ENCODE measurements around the gene BCKDHA. TPM values are rescaled to one million over a fixed set of nuclear protein-coding genes. Genes with fewer than 3 reads are reported as not detected.

Gene BCKDHA
- total and polyA plus RNA-seq, 2 experiments from 2014 or later = 30.3 to 39.6 TPM

DNA sequence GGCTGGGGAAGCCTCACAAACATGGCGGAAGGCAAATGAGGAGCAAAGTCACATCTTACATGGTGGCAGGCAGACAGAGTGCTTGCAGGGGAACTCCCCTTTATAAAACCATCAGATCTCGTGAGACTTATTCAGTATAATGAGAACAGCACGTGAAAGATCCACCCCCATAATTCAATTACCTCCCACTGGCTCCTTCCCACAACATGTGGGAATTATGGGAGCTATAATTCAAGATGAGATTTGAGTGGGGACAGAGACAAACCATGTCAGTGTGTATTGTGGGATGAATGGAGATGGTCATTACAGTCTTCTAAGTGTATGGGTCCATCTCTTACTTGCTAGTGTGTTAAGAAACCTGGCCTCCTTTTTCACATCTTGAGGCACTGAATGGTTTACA, 4.4 kb downstream of the BCKDHA start:
- 91% methylated on average over 3 of the region's 3 CpGs for WGBS (ENCODE audit: low lambda C conversion rate, missing lambda C conversion rate)
- Histone ChIP-seq H3K4me1 (ENCODE audit: insufficient read depth) (no peaks in the 10 kb centered on the region), H3K4me2 (no peak overlapping the region), H3K9me3 (ENCODE audit: low read depth) (no peaks in the 10 kb centered on the region), H4K20me1 (ENCODE audit: insufficient read depth, poor library complexity, severe bottlenecking) (no peaks in the 10 kb centered on the region), H3K9me2 (replicated peaks; ENCODE audit: insufficient read depth) (no peaks in the 10 kb centered on the region), H2AFZ (no peak overlapping the region), H3K27me3 (no peaks in the 10 kb centered on the region), H3K79me2 (peaks cover 24% of the 10 kb centered on the region), H3K27ac (no peak overlapping the region), H3K4me3 (no peak overlapping the region), H3K36me3 (replicated peaks; ENCODE audit: insufficient read depth, low read depth) (no peaks in the 10 kb centered on the region)
- DNase-seq (ENCODE audit: low spot score) = no peak
- TF ChIP-seq CTCF (IDR thresholded peaks at IDR 0.05; ENCODE audit: poor library complexity) (no peak), EZH2 (IDR thresholded peaks at IDR 0.05; ENCODE audit: borderline replicate concordance) (no peak), EZH2phosphoT487 (IDR thresholded peaks at IDR 0.05; ENCODE audit: low read depth, severe bottlenecking, unreplicated experiment) (no peak)

- TF ChIP-seq CTCF (IDR thresholded peaks at IDR 0.05; ENCODE audit: poor library complexity) = no peak
- no peak for TF ChIP-seq EZH2phosphoT487 (IDR thresholded peaks at IDR 0.05; ENCODE audit: low read depth, severe bottlenecking, unreplicated experiment)
- 93% methylated on average over 12 of the region's 12 CpGs for WGBS (ENCODE audit: low lambda C conversion rate, missing lambda C conversion rate)
- Histone ChIP-seq H3K4me2 (no peak overlapping the region), H3K9me2 (replicated peaks; ENCODE audit: insufficient read depth) (no peaks in the 10 kb centered on the region), H2AFZ (no peak overlapping the region), H4K20me1 (ENCODE audit: insufficient read depth, poor library complexity, severe bottlenecking) (no peaks in the 10 kb centered on the region), H3K36me3 (replicated peaks; ENCODE audit: insufficient read depth, low read depth) (no peaks in the 10 kb centered on the region), H3K79me2 (peaks cover 18% of the 10 kb centered on the region), H3K27me3 (no peaks in the 10 kb centered on the region), H3K4me1 (ENCODE audit: insufficient read depth) (no peaks in the 10 kb centered on the region), H3K9me3 (ENCODE audit: low read depth) (no peaks in the 10 kb centered on the region), H3K4me3 (no peak overlapping the region), H3K27ac (no peak overlapping the region)
- DNase-seq (ENCODE audit: low spot score) = no peak
Observed at GRCh38 chr19:41403181-41403970, 5.8 kb downstream of the BCKDHA start.

- no peaks in the 10 kb centered on the region for H4K20me1 ChIP-seq (ENCODE audit: insufficient read depth, poor library complexity, severe bottlenecking)
- WGBS (ENCODE audit: low lambda C conversion rate, missing lambda C conversion rate) = 93% methylated on average over 6 of the region's 6 CpGs
- no peaks in the 10 kb centered on the region for H3K27me3 ChIP-seq
- peaks cover 12% of the 10 kb centered on the region for H3K4me1 ChIP-seq (ENCODE audit: insufficient read depth)
- H3K4me3 ChIP-seq = no peak overlapping the region
- no peak overlapping the region for H3K4me2 ChIP-seq
- no peaks in the 10 kb centered on the region for H3K9me2 ChIP-seq (replicated peaks; ENCODE audit: insufficient read depth)
- H3K79me2 ChIP-seq = no peaks in the 10 kb centered on the region
- no peaks in the 10 kb centered on the region for H3K9me3 ChIP-seq (ENCODE audit: low read depth)
- no peak overlapping the region for H2AFZ ChIP-seq
- H3K27ac ChIP-seq = no peak overlapping the region
- no peaks in the 10 kb centered on the region for H3K36me3 ChIP-seq (replicated peaks; ENCODE audit: insufficient read depth, low read depth)
- no peak for DNase-seq (ENCODE audit: low spot score)
- no peak for TF ChIP-seq EZH2phosphoT487 (IDR thresholded peaks at IDR 0.05; ENCODE audit: low read depth, severe bottlenecking, unreplicated experiment)
- TF ChIP-seq EZH2 (IDR thresholded peaks at IDR 0.05; ENCODE audit: borderline replicate concordance) = no peak
- TF ChIP-seq CTCF (IDR thresholded peaks at IDR 0.05; ENCODE audit: poor library complexity) = no peak
Observed at GRCh38 chr19:41405776-41406175, 8.2 kb downstream of the BCKDHA start.

Measured in hepatocyte (in vitro differentiated cells).